Measurements from ENCODE around the gene ZNF423. TPM values are rescaled to one million over a fixed set of nuclear protein-coding genes. Genes with fewer than 3 reads are reported as not detected.

Gene ZNF423
- total RNA-seq, 1 experiment from 2014 or later: not detected

- no peak for DNase-seq
- TF ChIP-seq CTCF (IDR thresholded peaks at IDR 0.05; ENCODE audit: unreplicated experiment): no peak
- H3K27me3 Mint-ChIP-seq (ENCODE audit: unreplicated experiment): peaks cover 84% of the 10 kb centered on the region
- intact Hi-C loops (cut with micrococcal nuclease; ENCODE audit: unreplicated experiment): no loop called here
- peaks cover 1% of the 10 kb centered on the region for H3K36me3 Mint-ChIP-seq (ENCODE audit: insufficient read depth, unreplicated experiment)
- H3K4me1 Mint-ChIP-seq (ENCODE audit: low read depth, unreplicated experiment): no peaks in the 10 kb centered on the region
- CTCF ChIA-PET: interaction anchor here (1.2 kb wide), 1 partner anchor 11 kb away, joined by 3 read pairs; no protein-coding TSS in a partner anchor
- H3K9me3 Mint-ChIP-seq (ENCODE audit: low read depth, unreplicated experiment): no peaks in the 10 kb centered on the region
- no peak overlapping the region for H3K4me3 Mint-ChIP-seq (ENCODE audit: low read depth, unreplicated experiment)
- no TSS peak for BruUV-seq (replicated peaks)
- no peak overlapping the region for H3K27ac Mint-ChIP-seq (ENCODE audit: unreplicated experiment)
These were observed 191.4 kb downstream of the ZNF423 start for GRCh38 chr16:49664221-49665215.

DNA sequence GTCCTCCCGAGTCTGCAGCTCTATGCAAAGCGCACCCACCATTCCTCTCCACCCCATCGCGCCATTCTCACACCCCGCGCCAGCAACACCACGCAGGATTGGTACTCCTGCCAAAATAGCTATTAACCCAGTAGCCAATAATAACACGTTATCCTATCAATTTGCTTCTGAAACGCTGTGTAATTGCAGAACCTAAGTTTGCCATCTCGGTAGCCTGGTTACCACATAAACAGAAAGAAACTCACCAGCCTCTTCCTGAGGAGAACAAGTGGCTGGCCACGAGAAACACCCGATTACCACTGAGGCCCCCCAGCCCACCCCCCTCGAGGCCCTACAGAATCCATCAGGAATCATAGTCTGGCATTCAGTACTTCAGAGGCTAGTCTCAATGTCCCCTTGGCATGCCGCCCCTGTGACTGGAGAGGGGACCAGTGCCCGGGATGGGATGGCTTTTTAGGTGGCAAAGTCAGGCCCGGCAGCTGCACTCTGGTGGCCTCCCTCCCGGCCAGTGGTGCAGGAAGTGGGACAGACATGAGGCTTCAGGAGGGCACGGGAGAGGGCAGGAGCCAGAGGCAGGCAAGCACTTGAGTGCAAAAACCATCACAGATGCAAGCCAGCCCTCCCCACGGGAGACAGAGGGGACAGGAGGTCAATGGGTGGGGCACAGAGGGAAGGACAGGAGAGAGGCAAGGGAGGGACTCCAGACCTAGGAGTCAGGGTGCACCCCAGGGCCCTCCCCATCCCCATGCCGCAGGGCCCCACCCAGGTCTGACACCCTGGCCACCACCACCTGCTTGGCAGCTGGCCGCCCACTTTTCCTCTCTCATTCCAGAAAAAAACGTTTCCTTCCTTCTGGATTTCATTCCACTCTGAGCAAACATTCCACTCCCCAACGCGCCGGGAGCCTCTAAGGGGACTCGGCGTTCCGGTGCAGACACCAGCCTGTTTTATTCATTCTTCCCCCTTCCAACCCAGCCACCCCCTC, 192.5 kb downstream of the ZNF423 start:
- no peaks in the 10 kb centered on the region for H3K4me1 Mint-ChIP-seq (ENCODE audit: low read depth, unreplicated experiment)

GRCh38 chr16:49662569-49662968, 193.3 kb downstream of the ZNF423 start:
- H3K27me3 Mint-ChIP-seq (ENCODE audit: unreplicated experiment): peaks cover 99% of the 10 kb centered on the region
- CTCF ChIA-PET: interaction anchor here (0.6 kb wide), 1 partner anchor 77 kb away, joined by 3 read pairs; no protein-coding TSS in a partner anchor
- DNase-seq: no peak
- no peak overlapping the region for H3K27ac Mint-ChIP-seq (ENCODE audit: unreplicated experiment)
- H3K9me3 Mint-ChIP-seq (ENCODE audit: low read depth, unreplicated experiment): no peaks in the 10 kb centered on the region
- peaks cover 5% of the 10 kb centered on the region for H3K36me3 Mint-ChIP-seq (ENCODE audit: insufficient read depth, unreplicated experiment)
- BruUV-seq (replicated peaks): no TSS peak
- no peaks in the 10 kb centered on the region for H3K4me1 Mint-ChIP-seq (ENCODE audit: low read depth, unreplicated experiment)
- no peak overlapping the region for H3K4me3 Mint-ChIP-seq (ENCODE audit: low read depth, unreplicated experiment)
- intact Hi-C loops (cut with micrococcal nuclease; ENCODE audit: unreplicated experiment): no loop called here
- no peak for TF ChIP-seq CTCF (IDR thresholded peaks at IDR 0.05; ENCODE audit: unreplicated experiment)

More for the DNA sequence above, 192.5 kb downstream of the ZNF423 start:
- TF ChIP-seq CTCF (IDR thresholded peaks at IDR 0.05; ENCODE audit: unreplicated experiment): no peak
- Mint-ChIP-seq H3K27ac (ENCODE audit: unreplicated experiment) (no peak overlapping the region), H3K36me3 (ENCODE audit: insufficient read depth, unreplicated experiment) (peaks cover 5% of the 10 kb centered on the region), H3K27me3 (ENCODE audit: unreplicated experiment) (peaks cover 91% of the 10 kb centered on the region), H3K4me3 (ENCODE audit: low read depth, unreplicated experiment) (no peak overlapping the region), H3K9me3 (ENCODE audit: low read depth, unreplicated experiment) (no peaks in the 10 kb centered on the region)
- intact Hi-C loops (cut with micrococcal nuclease; ENCODE audit: unreplicated experiment): no loop called here
- CTCF ChIA-PET: interaction anchor here (0.6 kb wide), 1 partner anchor 76 kb away, joined by 3 read pairs; no protein-coding TSS in a partner anchor
- no peak for DNase-seq
- no TSS peak for BruUV-seq (replicated peaks)

- CTCF ChIA-PET: no interaction called here
- Mint-ChIP-seq H3K36me3 (ENCODE audit: insufficient read depth, unreplicated experiment) (peaks cover 5% of the 10 kb centered on the region), H3K4me3 (ENCODE audit: low read depth, unreplicated experiment) (no peak overlapping the region), H3K27ac (ENCODE audit: unreplicated experiment) (no peak overlapping the region), H3K27me3 (ENCODE audit: unreplicated experiment) (peaks cover 95% of the 10 kb centered on the region), H3K9me3 (ENCODE audit: low read depth, unreplicated experiment) (no peaks in the 10 kb centered on the region), H3K4me1 (ENCODE audit: low read depth, unreplicated experiment) (no peaks in the 10 kb centered on the region)
- intact Hi-C loops (cut with micrococcal nuclease; ENCODE audit: unreplicated experiment): no loop called here
- BruUV-seq (replicated peaks): no TSS peak
- no peak for DNase-seq
- TF ChIP-seq CTCF (IDR thresholded peaks at IDR 0.05; ENCODE audit: unreplicated experiment): no peak
These were observed 194.3 kb downstream of the ZNF423 start for GRCh38 chr16:49661465-49662187.

Data from Calu3 (cell line).